Measurements from ENCODE around the gene CELSR3.

CELSR3 gene

DNA sequence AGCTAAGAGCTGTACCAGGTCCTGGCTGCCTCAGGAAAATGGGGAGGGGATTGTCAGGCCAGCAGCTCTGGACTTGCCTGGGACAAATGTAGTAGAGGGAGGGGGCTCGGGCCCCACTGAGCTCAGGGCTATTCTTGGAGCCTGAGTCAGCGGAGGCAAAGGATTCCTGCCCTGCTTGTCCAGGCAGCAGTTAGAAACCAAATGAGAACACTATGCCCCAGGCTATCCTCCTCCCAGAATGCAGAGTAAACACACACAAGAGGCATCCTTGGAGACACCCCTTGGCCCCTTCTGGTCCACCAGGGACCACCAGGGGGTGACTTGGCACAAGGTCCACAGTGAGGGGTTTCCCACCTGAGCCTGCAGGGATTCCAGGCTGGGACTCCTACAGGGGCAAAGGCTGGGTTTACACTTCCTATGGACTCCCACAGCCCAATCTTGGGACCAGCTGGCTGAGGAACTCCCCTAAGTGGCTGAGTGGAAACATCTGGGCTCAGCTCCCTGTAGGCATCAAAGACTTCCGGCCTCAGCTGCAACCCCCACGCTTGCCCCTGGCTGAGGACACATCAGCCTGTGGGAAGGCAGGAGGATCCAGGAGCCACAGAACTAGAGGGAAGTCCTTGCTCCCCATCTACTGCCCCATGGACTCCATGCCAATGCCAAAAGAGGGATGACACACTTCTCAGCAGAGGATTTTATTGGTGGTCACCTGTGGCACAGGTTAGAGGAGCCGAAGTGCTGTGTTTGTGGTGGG, 64.2 kb downstream of the CELSR3 start:
- no peak for DNase-seq

DNA sequence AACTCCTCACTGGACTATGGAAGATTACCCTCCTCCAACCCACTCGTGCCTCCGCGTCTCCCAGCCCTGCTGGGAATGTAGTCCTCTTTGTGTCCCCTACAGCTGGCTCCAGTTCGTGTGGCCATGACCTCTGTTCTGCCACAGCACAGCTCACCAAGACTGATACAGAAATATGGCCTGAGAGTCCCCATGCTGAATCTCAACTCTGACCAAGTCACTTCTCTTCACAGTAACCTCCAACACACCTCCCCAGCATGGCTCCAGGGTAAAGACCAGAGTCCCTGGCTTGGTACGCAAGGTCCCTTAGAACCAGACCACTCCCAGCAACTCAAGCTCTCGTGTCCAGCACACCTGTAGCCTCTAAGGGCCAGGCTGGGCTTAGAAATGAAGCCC, 65.3 kb downstream of the CELSR3 start:
- DNase-seq = no peak

DNA sequence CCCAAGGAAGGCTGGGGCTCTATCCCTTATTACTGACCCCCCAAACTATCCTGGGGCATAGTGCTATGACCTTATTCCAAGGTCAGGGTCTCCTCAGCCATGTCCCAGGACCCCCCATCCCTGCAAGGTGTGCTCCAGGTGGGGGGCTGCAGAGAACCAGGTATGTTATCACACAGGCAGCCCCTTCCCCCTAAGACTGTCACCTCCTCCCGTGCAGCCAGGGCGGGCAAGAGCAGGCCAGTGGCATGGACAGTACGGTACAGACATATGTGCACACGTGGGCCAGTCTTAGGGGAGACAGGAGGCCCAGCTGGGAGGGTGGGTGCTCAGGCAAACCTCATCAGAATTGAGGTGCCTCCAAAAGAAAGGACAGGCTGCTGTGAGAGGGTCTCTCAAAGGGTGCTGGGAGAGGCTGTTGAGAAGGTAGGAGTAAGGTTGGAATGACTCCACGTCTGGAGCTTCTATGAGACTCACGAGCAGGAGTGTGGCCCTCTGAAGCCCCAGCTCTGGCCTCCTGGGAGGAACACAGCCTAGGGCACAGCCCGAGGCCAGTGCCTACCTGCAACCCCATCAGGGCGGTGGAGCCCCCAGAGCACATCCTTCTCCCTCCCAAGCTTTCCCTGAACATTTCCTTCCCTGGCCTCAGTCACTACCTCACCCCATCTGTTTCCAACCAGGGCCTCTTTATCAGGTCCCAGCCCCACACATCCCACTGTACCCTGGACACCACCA, 65.8 kb downstream of the CELSR3 start:
- DNase-seq = no peak

DNA sequence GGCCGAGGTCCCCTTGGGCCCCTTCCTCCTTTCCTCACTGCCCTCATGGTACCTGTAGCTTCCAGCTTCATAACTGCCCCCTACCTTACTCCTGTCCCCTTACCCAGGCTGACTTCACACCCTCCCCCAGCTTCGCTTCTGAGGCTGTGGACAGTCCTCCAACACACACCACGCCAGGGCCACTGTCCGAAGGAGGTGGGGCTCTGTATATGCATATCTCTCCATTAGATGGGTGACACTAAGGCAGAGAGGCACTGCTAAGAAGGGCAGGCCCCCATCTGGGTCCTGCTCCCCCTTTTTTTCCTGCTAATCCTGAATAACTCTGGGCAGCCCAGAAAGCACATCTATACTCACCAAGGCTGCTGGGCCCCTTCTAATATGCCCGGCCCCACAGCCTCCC, 66.5 kb downstream of the CELSR3 start:
- no peak for DNase-seq

DNA sequence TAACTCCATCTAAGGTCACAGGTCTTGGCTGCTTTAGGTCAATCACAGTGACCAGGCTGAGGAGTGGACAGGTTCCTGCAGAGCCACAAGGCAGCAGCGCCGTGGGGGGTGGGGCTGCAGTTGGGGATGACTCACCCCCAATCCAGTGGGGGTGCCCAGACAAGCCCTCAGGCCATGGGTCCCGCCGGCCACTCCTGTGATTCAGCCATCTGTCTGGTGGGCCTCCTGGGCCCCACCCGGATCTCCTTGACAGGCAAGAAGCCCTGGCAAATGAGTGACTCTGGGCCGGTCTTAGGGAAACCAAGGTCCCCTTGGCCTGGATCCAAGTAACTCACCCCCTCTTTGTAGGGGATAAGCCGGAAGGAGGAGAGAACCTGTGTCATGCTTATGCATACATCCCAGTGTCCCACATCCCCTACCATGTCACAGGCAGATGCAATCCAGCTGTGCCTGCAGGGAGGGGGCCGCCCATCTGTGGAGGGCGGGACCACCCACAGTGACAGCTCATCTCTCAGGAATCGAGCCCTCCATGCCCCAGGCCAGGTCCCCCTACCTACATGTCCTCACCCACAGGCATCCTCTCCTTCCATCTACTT, 67.1 kb downstream of the CELSR3 start:
- peak; percentile 24 for DNase-seq

DNA sequence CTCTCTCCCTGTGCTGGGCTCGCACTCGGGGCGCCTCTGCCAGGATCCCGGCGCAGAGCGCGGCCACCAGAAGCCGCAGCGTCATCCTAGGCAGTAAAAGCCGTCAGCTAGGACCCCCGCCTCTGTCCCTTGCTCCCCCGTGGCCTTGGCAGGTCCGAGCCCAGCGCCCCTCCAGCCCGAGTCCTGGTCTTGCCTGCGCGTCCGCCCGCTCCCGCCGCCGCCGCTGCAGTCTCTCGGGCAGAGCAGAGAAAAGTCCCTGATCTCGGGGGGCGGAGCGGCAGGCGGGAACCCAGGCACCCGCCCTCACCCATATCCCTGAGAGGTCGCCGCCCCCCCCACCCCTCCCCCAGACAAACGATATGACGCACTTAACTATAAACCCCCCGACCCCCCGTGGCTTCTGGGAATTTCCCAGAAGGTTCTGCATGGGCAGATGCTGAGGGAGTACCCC, 67.6 kb downstream of the CELSR3 start, which contains the start of gene COL7A1:
TSS of gene COL7A1 (minus strand) at position 255 of the 451 bp plus-strand sequence. CDS start at position 85, 170 bp downstream.
- DNase-seq = peak; percentile 24

DNA sequence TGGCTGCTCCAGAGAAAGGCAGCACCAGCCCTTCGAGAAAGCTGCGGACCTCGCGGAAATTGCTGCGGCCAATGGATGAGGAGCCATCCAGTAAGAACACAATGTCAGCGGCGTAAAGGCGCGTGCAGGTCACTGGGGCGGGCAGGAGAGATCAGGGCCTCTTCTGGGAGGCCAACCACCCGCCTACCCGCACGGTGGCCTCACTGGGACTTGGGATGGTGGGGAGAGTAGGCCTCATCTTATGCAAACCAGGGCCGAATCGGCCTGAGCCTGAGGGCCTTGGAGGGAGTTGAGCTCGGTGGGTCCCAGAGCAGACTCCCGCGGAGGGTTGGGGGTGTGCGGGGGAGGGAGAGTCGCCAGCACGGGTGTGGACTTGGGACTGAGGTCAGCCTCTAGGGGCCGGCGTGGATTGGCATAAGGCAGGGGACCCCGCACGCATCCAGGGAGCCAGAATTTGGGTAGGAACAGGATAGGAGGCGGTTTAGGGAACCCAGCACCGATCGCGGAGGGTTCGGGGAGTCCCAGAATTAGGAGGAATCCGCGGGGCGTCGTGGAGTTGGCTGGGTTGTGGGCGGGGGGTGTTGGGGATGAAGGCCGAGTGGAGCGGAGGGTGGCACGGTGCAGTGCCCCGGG, 68.2 kb downstream of the CELSR3 start:
- DNase-seq = peak; percentile 55

DNA sequence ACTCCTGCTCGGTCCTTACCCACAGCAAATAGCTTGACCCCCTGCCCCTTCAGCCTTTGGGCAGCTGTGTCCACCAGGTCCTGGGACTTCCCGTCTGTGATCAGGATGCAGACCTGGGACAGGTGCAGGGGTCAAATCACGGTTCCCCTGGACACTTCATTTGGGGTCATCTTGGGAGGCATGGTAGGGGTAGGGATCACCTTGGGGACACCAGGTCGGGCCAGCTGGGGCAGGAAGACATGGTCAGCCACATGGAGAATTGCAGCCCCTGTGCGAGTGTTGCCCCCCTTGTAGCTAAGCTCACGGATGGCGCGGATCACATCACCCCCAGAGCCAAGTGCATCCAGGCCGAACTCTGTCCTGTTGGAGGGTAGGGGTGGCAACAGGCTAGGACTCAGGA, 69.3 kb downstream of the CELSR3 start:
- no peak for DNase-seq

DNA sequence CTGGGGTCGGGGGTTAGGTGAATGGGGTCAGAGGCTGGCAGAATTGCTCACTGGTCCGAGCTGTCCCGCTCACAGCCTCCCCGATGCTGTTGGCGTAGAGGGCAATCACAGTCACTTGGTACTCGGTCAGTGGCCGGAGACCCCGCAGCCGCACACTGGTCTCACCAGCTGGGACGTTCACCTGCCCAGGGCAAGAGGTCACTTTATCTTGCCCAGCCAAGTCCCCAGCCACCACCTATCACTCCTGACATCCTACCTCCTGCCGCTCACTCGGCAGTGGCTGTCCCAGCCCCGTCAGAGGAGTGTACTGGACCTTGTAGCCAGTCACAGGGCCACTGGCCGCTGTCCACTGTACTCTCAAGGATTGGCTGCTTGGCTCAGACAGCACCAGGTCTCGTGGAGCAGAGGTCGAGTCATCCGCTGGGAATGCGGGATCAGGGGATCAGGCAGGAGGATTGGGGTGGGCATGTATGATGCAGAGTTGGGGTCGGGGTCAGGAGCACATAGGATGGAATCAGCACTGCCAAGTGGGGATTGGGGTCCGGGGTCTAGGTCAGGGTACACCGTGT, 70.1 kb downstream of the CELSR3 start:
- DNase-seq = no peak

DNA sequence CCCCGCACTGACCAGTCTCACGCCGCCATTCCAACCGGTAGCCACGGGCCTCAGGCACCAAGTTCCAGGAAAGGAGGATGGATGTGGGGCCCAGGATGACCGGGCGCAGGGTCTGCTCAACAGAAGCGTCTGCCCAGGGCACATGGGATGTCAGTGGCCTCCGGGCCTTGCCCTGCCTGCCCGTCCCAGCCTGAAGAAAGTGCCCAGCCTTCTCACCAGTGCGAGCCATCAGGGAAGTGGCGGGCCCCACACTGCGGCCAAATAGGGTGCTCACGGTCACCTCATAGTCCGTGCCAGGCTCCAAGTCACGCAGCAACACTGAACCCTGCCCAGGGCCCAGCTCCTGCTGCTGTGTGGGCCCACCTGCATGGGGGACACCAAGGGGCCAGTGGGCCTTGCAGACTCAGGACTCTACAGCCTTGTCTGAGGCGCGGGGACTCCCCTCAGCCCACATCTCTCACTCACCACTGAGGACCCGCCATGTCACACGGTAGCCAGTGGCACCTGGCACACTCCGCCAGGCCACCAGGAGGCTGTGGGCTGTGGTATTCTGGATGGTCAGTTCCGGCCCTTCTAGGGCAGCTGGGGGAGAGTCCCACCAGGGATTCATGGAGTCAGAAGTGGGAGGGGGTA, 70.7 kb downstream of the CELSR3 start:
- no peak for DNase-seq

DNA sequence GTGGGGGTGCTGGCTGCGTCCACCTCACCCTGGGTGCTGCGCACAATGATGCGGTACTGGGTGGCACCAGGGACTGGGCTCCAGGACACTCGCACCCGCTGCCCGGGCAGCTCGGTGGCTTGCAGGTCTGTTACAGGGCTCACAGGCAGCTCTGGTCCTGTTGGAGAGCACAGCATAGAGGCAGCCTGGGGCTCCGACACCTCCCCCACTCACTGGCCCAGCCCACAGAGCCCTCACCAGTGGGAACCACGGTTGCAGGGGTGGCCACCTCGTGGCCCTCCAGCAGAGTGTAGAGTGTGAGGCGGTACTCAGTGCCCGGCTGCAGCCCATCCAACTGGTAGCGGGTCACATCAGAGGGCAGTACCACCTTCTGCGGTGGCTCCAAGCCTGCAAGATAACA, 71.2 kb downstream of the CELSR3 start:
- DNase-seq = no peak

DNA sequence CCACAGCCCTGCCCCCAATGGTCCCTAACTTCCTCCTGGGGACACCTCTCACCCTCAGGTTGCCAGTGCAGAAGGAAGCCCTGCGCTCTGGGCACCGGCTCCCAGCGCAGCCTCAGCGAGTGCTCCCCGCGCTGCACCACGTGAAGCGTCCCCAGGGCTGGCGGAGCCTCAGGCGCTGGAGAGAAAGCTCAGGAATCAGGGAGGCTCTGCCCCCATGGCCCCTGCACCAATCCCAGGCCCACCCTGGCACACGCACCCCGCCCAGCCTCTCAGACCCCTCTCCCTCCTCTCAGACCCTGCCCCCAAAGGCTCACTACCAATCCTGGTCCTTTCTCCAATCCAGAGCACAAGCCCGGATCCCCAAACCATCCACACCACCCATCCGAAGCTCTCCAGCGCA, 74.5 kb downstream of the CELSR3 start:
- no peak for DNase-seq

DNA sequence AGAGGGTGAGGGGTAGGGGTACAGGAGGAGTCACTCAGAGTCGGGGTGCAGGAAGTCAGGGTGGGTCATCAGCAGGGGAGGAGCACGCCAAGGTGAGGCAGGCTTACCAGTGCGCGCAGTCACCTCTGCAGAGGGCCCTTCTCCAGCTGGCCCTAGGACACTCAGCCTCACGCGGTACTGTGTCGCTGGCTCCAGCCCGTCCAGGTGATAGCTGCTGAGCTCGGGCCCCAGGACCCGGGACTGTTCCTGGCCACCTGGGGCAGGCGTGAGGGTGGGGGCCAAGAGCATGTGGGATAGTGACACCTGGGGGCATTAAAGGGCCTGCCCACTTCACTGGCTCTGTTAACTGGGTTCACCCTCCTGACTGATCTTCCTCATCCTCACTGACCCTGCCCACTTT, 75.0 kb downstream of the CELSR3 start:
- DNase-seq = peak; percentile 9

Data from DMS53 (cell line).